Karpas-422 (cell line): ENCODE measurements around the gene NCF2. TPM values are rescaled to one million over a fixed set of nuclear protein-coding genes. Genes with fewer than 3 reads are reported as not detected.

Experiments
- DNase-seq: peaks from one replicate; pipeline ENCODE4 v3.0.0-alpha.2; 2015
- H2AFZ ChIP-seq: fragments of 200-600 bp; sonication (generic); 2 replicates; pipeline ENCODE4 v1.6.1; 2014; ENCODE audit warnings: antibody characterized with exemption, low read length, mixed read lengths
- H3K27ac ChIP-seq: fragments of 200-600 bp; sonication (generic); 2 replicates; pipeline ENCODE4 v1.5.1; 2014; ENCODE audit warnings: mild to moderate bottlenecking, low read length, moderate library complexity
- H3K27me3 ChIP-seq: fragments of 200-600 bp; sonication (generic); 2 replicates; pipeline ENCODE4 v1.6.1; 2014; ENCODE audit warnings: low read length, mixed read lengths
- H3K36me3 ChIP-seq: fragments of 200-600 bp; sonication (generic); 2 replicates; pipeline ENCODE4 v1.6.1; 2014; ENCODE audit warnings: low read length, mixed read lengths; ENCODE audit not compliant: insufficient read depth
- H3K4me1 ChIP-seq: fragments of 200-600 bp; sonication (generic); 2 replicates; pipeline ENCODE4 v1.6.1; 2014; ENCODE audit warnings: mild to moderate bottlenecking, low read length, mixed read lengths
- H3K4me2 ChIP-seq: fragments of 200-600 bp; sonication (generic); 2 replicates; pipeline ENCODE4 v1.6.1; 2014; ENCODE audit warnings: low read length, low read depth, mild to moderate bottlenecking; ENCODE audit not compliant: poor library complexity, severe bottlenecking
- H3K4me3 ChIP-seq: fragments of 200-600 bp; sonication (generic); 2 replicates; pipeline ENCODE4 v1.5.1; 2014; ENCODE audit warnings: mild to moderate bottlenecking, antibody characterized with exemption, low read length, mixed read lengths
- H3K79me2 ChIP-seq: fragments of 200-600 bp; sonication (generic); 2 replicates; pipeline ENCODE4 v1.6.1; 2014; ENCODE audit warnings: mild to moderate bottlenecking, low read length, mixed read lengths
- H3K9ac ChIP-seq: fragments of 200-600 bp; sonication (generic); 2 replicates; pipeline ENCODE4 v1.6.0; 2014; ENCODE audit warnings: low read length
- H3K9me2 ChIP-seq: fragments of 200-600 bp; sonication (generic), shearing (Covaris generic); replicated peaks from 2 replicates; pipeline ENCODE4 v1.6.0; 2014; ENCODE audit warnings: mild to moderate bottlenecking, low read length, moderate library complexity; ENCODE audit not compliant: insufficient read depth
- H3K9me3 ChIP-seq: fragments of 300-700, 200-600 bp; sonication (generic); 2 replicates; pipeline ENCODE4 v1.6.1; 2014; ENCODE audit warnings: low read length, mixed read lengths
- H4K20me1 ChIP-seq: fragments of 200-600 bp; sonication (generic); 2 replicates; pipeline ENCODE4 v1.6.1; 2014; ENCODE audit warnings: mild to moderate bottlenecking, antibody characterized with exemption, low read length, low read depth; ENCODE audit not compliant: insufficient read depth
- total RNA-seq: library from RNA; depleted of rRNA; stranded (reverse); fragments of >200 nt; shearing (Covaris generic); gene quantifications from 2 replicates; pipeline ENCODE4 v1.2.3, GENCODE V29; 2014; ENCODE audit warnings: low replicate concordance

NCF2 gene
- total RNA-seq, 1 experiment from 2014 or later, result 7.0 TPM

DNA sequence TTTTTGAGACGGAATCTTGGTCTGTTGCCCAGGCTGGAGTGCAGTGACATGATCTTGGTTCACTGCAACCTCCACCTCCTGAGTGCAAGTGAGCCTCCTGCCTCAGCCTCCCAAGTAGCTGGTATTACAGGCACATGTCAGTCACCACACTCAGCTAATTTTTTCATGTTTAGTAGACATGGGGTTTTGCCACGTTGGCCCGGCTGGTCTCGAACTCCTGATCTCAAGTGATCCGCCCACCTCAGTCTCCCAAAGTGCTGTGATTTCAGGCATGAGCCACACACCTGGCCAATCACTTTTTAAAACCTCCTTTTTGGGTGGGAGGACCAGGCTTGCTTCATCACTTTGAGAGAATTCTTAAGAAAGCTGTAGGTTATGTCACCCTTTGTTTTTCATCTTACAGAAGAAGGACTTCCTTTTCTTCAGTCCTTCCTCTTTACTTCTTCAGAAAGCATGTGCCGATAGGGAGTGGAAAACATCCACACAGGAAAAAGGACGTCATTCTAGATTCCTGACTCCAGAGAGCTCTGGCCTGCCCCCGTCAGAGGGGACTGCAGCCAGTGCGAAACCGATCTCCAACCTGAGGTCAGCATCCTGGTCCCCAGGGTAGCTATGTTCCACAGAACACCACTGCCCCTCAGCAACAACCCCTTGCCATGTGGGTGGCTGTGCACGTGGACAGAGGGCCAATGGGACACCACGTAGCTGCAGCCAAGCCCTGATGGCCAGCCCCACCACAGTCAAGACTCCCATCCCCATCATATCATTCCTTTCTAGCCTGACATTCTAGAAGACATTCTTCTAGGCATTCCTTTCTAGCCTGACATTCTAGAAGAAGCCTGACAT, 21.9 kb downstream of the NCF2 start:
- H3K9ac ChIP-seq, result no peak overlapping the region
- H2AFZ ChIP-seq, result no peak overlapping the region
- no peak overlapping the region for H3K4me2 ChIP-seq
- H3K79me2 ChIP-seq, result no peaks in the 10 kb centered on the region
- peaks cover 8% of the 10 kb centered on the region for H3K4me1 ChIP-seq
- no peaks in the 10 kb centered on the region for H3K9me3 ChIP-seq
- DNase-seq, result no peak
- no peaks in the 10 kb centered on the region; the same call in 1 of the 2 replicates for H4K20me1 ChIP-seq
- no peaks in the 10 kb centered on the region for H3K36me3 ChIP-seq
- H3K27ac ChIP-seq, result no peak overlapping the region
- no peak overlapping the region for H3K4me3 ChIP-seq
- no peaks in the 10 kb centered on the region for H3K27me3 ChIP-seq
- H3K9me2 ChIP-seq, result no peaks in the 10 kb centered on the region

GRCh38 chr1:183567584-183567983, 22.7 kb downstream of the NCF2 start:
- Histone ChIP-seq H3K9me2 (no peaks in the 10 kb centered on the region), H4K20me1 (no peaks in the 10 kb centered on the region; the same call in 1 of the 2 replicates), H3K36me3 (no peaks in the 10 kb centered on the region), H3K79me2 (no peaks in the 10 kb centered on the region), H3K9ac (no peak overlapping the region), H3K27ac (no peak overlapping the region), H3K27me3 (no peaks in the 10 kb centered on the region), H2AFZ (no peak overlapping the region), H3K4me3 (no peak overlapping the region), H3K9me3 (no peaks in the 10 kb centered on the region), H3K4me2 (no peak overlapping the region), H3K4me1 (peaks cover 8% of the 10 kb centered on the region)
- DNase-seq, result peak; percentile 64

DNA sequence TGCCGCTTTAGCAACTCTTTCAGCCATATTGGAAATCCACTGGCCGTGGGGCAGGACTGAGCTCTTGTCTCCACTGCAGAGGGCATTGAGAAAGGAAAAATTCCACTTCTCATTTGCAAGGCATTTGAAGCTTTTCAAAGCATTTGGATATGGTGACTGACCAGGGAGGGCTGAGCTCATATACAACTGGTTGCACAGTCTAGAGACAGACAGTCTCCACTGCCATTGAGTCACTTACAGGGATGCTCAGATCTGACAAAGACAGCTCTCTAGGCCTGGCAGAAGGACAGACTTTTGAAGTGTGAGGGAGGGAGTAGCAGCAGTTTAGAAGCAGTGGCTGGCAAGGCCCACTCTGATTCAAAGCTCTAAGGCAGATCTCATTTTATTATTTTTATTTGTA, 24.2 kb downstream of the NCF2 start:
- H3K9me3 ChIP-seq, result no peaks in the 10 kb centered on the region
- H4K20me1 ChIP-seq, result no peaks in the 10 kb centered on the region; the same call in 1 of the 2 replicates
- H3K27ac ChIP-seq, result no peak overlapping the region
- H3K36me3 ChIP-seq, result peaks cover 3% of the 10 kb centered on the region; the same call in 1 of the 2 replicates
- H3K9me2 ChIP-seq, result no peaks in the 10 kb centered on the region
- no peak overlapping the region for H3K4me2 ChIP-seq
- no peaks in the 10 kb centered on the region for H3K79me2 ChIP-seq
- H3K4me1 ChIP-seq, result peaks cover 8% of the 10 kb centered on the region
- H2AFZ ChIP-seq, result no peak overlapping the region
- no peak for DNase-seq
- no peaks in the 10 kb centered on the region for H3K27me3 ChIP-seq
- H3K9ac ChIP-seq, result no peak overlapping the region
- H3K4me3 ChIP-seq, result no peak overlapping the region

GRCh38 chr1:183565261-183565660, 25.0 kb downstream of the NCF2 start:
- Histone ChIP-seq H2AFZ (no peak overlapping the region), H4K20me1 (no peaks in the 10 kb centered on the region; the same call in 1 of the 2 replicates), H3K4me3 (no peak overlapping the region), H3K27me3 (no peaks in the 10 kb centered on the region), H3K36me3 (peaks cover 5% of the 10 kb centered on the region; the same call in 1 of the 2 replicates), H3K4me1 (peaks cover 8% of the 10 kb centered on the region), H3K9ac (no peak overlapping the region), H3K79me2 (no peaks in the 10 kb centered on the region), H3K9me2 (no peaks in the 10 kb centered on the region), H3K27ac (no peak overlapping the region), H3K9me3 (no peaks in the 10 kb centered on the region), H3K4me2 (no peak overlapping the region)
- DNase-seq, result no peak

- Histone ChIP-seq H3K27ac (no peak overlapping the region), H2AFZ (no peak overlapping the region), H3K4me3 (no peak overlapping the region), H3K9ac (no peak overlapping the region), H3K9me2 (no peaks in the 10 kb centered on the region), H3K4me1 (peaks cover 8% of the 10 kb centered on the region), H4K20me1 (no peaks in the 10 kb centered on the region), H3K27me3 (no peaks in the 10 kb centered on the region), H3K4me2 (no peak overlapping the region), H3K9me3 (no peaks in the 10 kb centered on the region), H3K79me2 (no peaks in the 10 kb centered on the region), H3K36me3 (peaks cover 5% of the 10 kb centered on the region; the same call in 1 of the 2 replicates)
- DNase-seq, result no peak
These were observed 27.6 kb downstream of the NCF2 start for GRCh38 chr1:183562701-183563100.

- DNase-seq, result no peak
- H2AFZ ChIP-seq, result no peak overlapping the region
- no peak overlapping the region for H3K27ac ChIP-seq
- H3K4me2 ChIP-seq, result no peak overlapping the region
- no peak overlapping the region for H3K4me3 ChIP-seq
- no peaks in the 10 kb centered on the region for H3K9me3 ChIP-seq
- peaks cover under 1% of the 10 kb centered on the region for H3K4me1 ChIP-seq
- H3K9me2 ChIP-seq, result no peaks in the 10 kb centered on the region
- no peaks in the 10 kb centered on the region for H3K27me3 ChIP-seq
- H3K9ac ChIP-seq, result no peak overlapping the region
- no peaks in the 10 kb centered on the region for H3K79me2 ChIP-seq
- H3K36me3 ChIP-seq, result peaks cover 35% of the 10 kb centered on the region
- no peaks in the 10 kb centered on the region for H4K20me1 ChIP-seq
These were observed 31.2 kb downstream of the NCF2 start for GRCh38 chr1:183559061-183559460.

DNA sequence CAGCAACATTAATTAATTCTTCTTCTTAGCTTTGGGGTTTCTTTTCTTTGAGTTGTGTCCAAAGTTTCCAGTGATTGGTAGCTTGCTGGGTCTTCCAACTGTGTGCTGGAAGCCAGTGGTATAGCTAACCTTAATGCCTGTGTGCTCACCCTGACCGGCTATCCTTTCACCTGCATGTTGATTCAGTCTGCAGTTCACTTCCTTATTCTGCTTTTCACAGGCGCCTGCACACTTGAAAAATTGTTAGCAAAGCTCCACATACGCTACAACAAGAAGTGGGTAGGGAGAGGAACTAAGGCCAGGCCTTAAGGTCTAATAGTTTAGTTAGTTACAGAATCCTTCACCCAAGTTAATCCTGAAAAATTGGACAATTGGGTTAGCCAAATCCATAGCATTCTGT, 35.7 kb downstream of the NCF2 start:
- Histone ChIP-seq H3K9me2 (no peaks in the 10 kb centered on the region), H3K79me2 (peaks cover 3% of the 10 kb centered on the region), H3K27me3 (no peaks in the 10 kb centered on the region), H3K4me3 (no peak overlapping the region), H3K4me1 (peaks cover 6% of the 10 kb centered on the region), H2AFZ (no peak overlapping the region), H3K4me2 (no peak overlapping the region), H3K36me3 (peaks cover 72% of the 10 kb centered on the region), H4K20me1 (peaks cover 1% of the 10 kb centered on the region; the same call in 1 of the 2 replicates), H3K27ac (no peak overlapping the region), H3K9me3 (no peaks in the 10 kb centered on the region), H3K9ac (no peak overlapping the region)
- DNase-seq, result no peak

- no peak for DNase-seq
- H4K20me1 ChIP-seq, result peaks cover 7% of the 10 kb centered on the region; the same call in 1 of the 2 replicates
- H3K9ac ChIP-seq, result no peak overlapping the region
- peaks cover 80% of the 10 kb centered on the region for H3K36me3 ChIP-seq
- H2AFZ ChIP-seq, result no peak overlapping the region
- H3K4me1 ChIP-seq, result peaks cover 8% of the 10 kb centered on the region
- H3K9me2 ChIP-seq, result no peaks in the 10 kb centered on the region
- H3K4me3 ChIP-seq, result no peak overlapping the region
- no peaks in the 10 kb centered on the region for H3K27me3 ChIP-seq
- H3K4me2 ChIP-seq, result no peak overlapping the region
- H3K79me2 ChIP-seq, result peaks cover 11% of the 10 kb centered on the region
- H3K27ac ChIP-seq, result no peak overlapping the region
- no peaks in the 10 kb centered on the region for H3K9me3 ChIP-seq
These were observed 36.5 kb downstream of the NCF2 start for GRCh38 chr1:183553764-183554163.
